Heart right ventricle (tissue), 16 donors: Measurements from ENCODE around the gene DDAH1. TPM values are rescaled to one million over a fixed set of nuclear protein-coding genes. Genes with fewer than 3 reads are reported as not detected.

ENCODE experiments used
- ATAC-seq, 8 donors: fragments of 200-7000 bp; cut with Tn5 transposase; one replicate each; pipeline ENCODE4 v1.9.1; 2020; ENCODE audit warnings: mild to moderate bottlenecking in 8 of 8, moderate library complexity in 8 of 8, moderate number of reproducible peaks in 1 of 8
- DNase-seq, 2 donors: peaks; one replicate each; pipeline ENCODE4 v3.0.0-alpha.2; 2020
- H3K27ac ChIP-seq, 10 donors: fragments of 200-600 bp; sonication (generic) in 2 of 10; one replicate each; pipeline versions ENCODE4 v1.5.0 to v1.8.0; 2020 to 2022; ENCODE audit warnings: mild to moderate bottlenecking in 3 of 10
- H3K27me3 ChIP-seq, 7 donors: fragments of 200-600 bp; one replicate each; pipeline ENCODE4 v1.8.0; 2021 to 2022; ENCODE audit warnings: mild to moderate bottlenecking in 2 of 7
- H3K36me3 ChIP-seq, 9 donors: fragments of 200-600 bp; sonication (generic) in 1 of 9; one replicate each; pipeline versions ENCODE4 v1.5.0 to v1.8.0; 2020 to 2022; ENCODE audit warnings: mild to moderate bottlenecking in 2 of 9
- H3K4me1 ChIP-seq, 9 donors: fragments of 200-600 bp; sonication (generic) in 1 of 9; one replicate each; pipeline versions ENCODE4 v1.5.0 to v1.8.0; 2020 to 2022; ENCODE audit warnings: mild to moderate bottlenecking in 4 of 9
- H3K4me3 ChIP-seq, 10 donors: fragments of 200-600 bp; sonication (generic) in 2 of 10; one replicate each; pipeline versions ENCODE4 v1.5.0 to v1.8.0; 2020 to 2022; ENCODE audit warnings: mild to moderate bottlenecking in 7 of 10, moderate library complexity in 2 of 10
- H3K9me3 ChIP-seq, 11 donors: fragments of 200-600 bp in 10 of 11; sonication (generic) in 2 of 11; one replicate each; pipeline versions ENCODE4 v1.5.0 to v1.8.0; 2013 to 2022; ENCODE audit warnings: mild to moderate bottlenecking in 2 of 11, control low read depth in 1 of 11, moderate library complexity in 1 of 11
- CTCF ChIP-seq, 9 donors: fragments of 200-600 bp; sonication (generic) in 2 of 9; IDR thresholded peaks; one replicate each; pipeline versions ENCODE4 v1.5.0 to v1.8.0; 2021 to 2022; ENCODE audit warnings: antibody characterized with exemption in 9 of 9, mild to moderate bottlenecking in 5 of 9, moderate library complexity in 1 of 9
- WGBS, 2 donors: extraction: QIAGEN DNeasy Blood & Tissue Kit; methylation state at CpG; one replicate each; pipeline ENCODE4 v1.1.7; 2013; ENCODE audit warnings: inconsistent platforms in 1 of 2; 5-methylcytosine and 5-hydroxymethylcytosine counted together
- intact Hi-C, 10 donors: fragments of 100-400 bp; cut with DNase I; formaldehyde crosslinking; loops; one replicate each; pipeline versions ENCODE4 v1.11.1 to v1.14.2; 2022
- polyA plus RNA-seq, 2 donors: library from polyadenylated mRNA; stranded (reverse); fragments of 200-250 nt; gene quantifications; one replicate each; pipeline ENCODE4 v1.2.3, GENCODE V29; 2013
- total RNA-seq, 10 donors: library from RNA; stranded (reverse); fragmentation: NEBNext Ultra II Directional in 3 of 10; extraction: Animal tissue kit (Norgen Biotek cat#: 25700) in 3 of 10; gene quantifications; one replicate each; pipeline versions ENCODE4 v1.2.1 to v1.2.4, GENCODE V29; 2021 to 2023
- donor health status: Arrhythmogenic right ventricular cardiomyopathy.
- donor health status: ischemic (EF 13 %, LVEDD 7.1; RV severe dilation, severe dysfunction).
- donor health status: healthy with polysubstance abuse.
- donor health status: DM: no; HTN: yes; CAD: no.
- donor health status: DM: no; HTN: no; CAD: no.
- donor health status: ischemic (EF 25% LVEDD 6.9; RV normal size, moderate dysfunction).
- donor health status: ischemic (EF 25% LVEDD 5.7; RV mildly dilated, moderate dysfunction).
- donor health status: healthy.
- donor health status: DM: yes; HTN: yes; CAD: no.
- donor health status: Ischemic cardiomyopathy.
- donor health status: ischemic (EF 35%, LVEDD 5.7; RV mildly dilated, moderate dysfunction).
- donor health status: nonischemic (EF 11% LVEDD 7.7; RV severe dilation, severe dysfunction).
- donor health status: DM: yes; HTN: yes; CAD: no.
- donor health status: PGD.
- donor health status: ischemic (EF 29% LVEDD 5.4; RV normal size, mild dysfunction).
- donor health status: nonischemic (EF 23%, LVEDD 6.1; RV moderate dilation, normal function).

The DDAH1 gene
- total and polyA plus RNA-seq, 12 donors: 2.7 to 29.0 (median 16.6) TPM

- ATAC-seq: no peak
- no peak for DNase-seq
- no peak overlapping the region for H3K4me3 ChIP-seq
- no peak for TF ChIP-seq CTCF (IDR thresholded peaks at IDR 0.05)
- peak overlapping the region in 1 of 10 donors; percentile 39 for H3K27ac ChIP-seq
- no peaks in the 10 kb centered on the region for H3K9me3 ChIP-seq
- peaks cover 0 to 36% (median 14%) of the 10 kb centered on the region in 9 donors for H3K4me1 ChIP-seq
- H3K27me3 ChIP-seq: no peaks in the 10 kb centered on the region
- intact Hi-C loops: loop anchor here in 1 of 10 donors (5.0 kb wide), 1 partner anchor 89 kb away; no protein-coding TSS in a partner anchor
- no peaks in the 10 kb centered on the region for H3K36me3 ChIP-seq
- 80 to 83% methylated on average over 1 of the region's 1 CpG for WGBS, 2 donors
Measured at GRCh38 chr1:85363092-85363491, 101.9 kb downstream of the DDAH1 start.

GRCh38 chr1:85361606-85362296, 103.2 kb downstream of the DDAH1 start:
- Histone ChIP-seq H3K27me3 (no peaks in the 10 kb centered on the region), H3K4me1 (peaks cover 0 to 32% (median 14%) of the 10 kb centered on the region in 9 donors), H3K27ac (peak overlapping the region in 3 of 10 donors; percentile 39 to 60 (median 47)), H3K4me3 (no peak overlapping the region), H3K36me3 (no peaks in the 10 kb centered on the region), H3K9me3 (no peaks in the 10 kb centered on the region)
- no peak for TF ChIP-seq CTCF (IDR thresholded peaks at IDR 0.05)
- DNase-seq (no peak), ATAC-seq (no peak)
- intact Hi-C loops: loop anchor here in 1 of 10 donors (5.0 kb wide), 1 partner anchor 91 kb away; no protein-coding TSS in a partner anchor

GRCh38 chr1:85360730-85361493, 104.0 kb downstream of the DDAH1 start:
- peak in 7 of 8 donors; percentile 51 to 90 (median 83) for ATAC-seq
- intact Hi-C loops: loop anchor here in 1 of 10 donors (5.0 kb wide), 1 partner anchor 91 kb away; no protein-coding TSS in a partner anchor
- H3K4me3 ChIP-seq: no peak overlapping the region
- H3K27ac ChIP-seq: peak overlapping the region in 6 of 10 donors; percentile 17 to 60 (median 43)
- 68% methylated on average over 3 of the region's 3 CpGs for WGBS, 2 donors
- no peaks in the 10 kb centered on the region for H3K36me3 ChIP-seq
- TF ChIP-seq CTCF (IDR thresholded peaks at IDR 0.05): no peak
- DNase-seq: peak in 1 of 2 donors; percentile 39
- no peaks in the 10 kb centered on the region for H3K27me3 ChIP-seq
- peaks cover 0 to 27% (median 10%) of the 10 kb centered on the region in 9 donors for H3K4me1 ChIP-seq
- no peaks in the 10 kb centered on the region for H3K9me3 ChIP-seq
